COR-L47 (cell line): Measurements from ENCODE around the gene SLC22A6.

Experiments
- DNase-seq: peaks from one replicate; lab custom pipeline; 2025; lab: John Stamatoyannopoulos, UW

The SLC22A6 gene, protein sequence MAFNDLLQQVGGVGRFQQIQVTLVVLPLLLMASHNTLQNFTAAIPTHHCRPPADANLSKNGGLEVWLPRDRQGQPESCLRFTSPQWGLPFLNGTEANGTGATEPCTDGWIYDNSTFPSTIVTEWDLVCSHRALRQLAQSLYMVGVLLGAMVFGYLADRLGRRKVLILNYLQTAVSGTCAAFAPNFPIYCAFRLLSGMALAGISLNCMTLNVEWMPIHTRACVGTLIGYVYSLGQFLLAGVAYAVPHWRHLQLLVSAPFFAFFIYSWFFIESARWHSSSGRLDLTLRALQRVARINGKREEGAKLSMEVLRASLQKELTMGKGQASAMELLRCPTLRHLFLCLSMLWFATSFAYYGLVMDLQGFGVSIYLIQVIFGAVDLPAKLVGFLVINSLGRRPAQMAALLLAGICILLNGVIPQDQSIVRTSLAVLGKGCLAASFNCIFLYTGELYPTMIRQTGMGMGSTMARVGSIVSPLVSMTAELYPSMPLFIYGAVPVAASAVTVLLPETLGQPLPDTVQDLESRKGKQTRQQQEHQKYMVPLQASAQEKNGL

DNA sequence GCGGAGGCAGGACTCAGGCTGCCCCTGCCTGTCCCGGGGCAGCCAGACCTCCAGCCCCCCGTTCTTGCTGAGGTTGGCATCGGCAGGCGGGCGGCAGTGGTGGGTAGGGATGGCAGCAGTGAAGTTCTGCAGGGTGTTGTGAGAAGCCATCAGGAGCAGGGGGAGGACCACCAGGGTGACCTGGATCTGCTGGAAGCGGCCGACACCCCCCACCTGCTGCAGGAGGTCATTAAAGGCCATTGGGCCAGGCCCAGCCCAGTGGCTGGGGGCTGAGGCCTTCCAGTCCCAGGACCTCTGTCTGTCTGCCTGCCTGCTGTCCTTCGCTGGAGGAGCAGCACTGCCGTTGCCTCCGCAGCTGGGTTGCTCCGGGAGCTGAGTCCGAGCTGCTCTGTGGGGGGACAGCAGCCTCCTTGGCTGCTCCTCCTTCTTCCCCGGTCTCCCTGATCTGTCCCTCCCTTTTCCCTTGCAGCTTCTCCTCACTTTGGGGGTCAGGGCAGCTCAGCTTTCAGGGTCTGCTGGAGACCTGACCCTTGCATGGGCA lies at the start of gene SLC22A6:
Gene SLC22A6 (minus strand): TSS at position 517 of the 541 bp plus-strand sequence. CDS start 277 bp downstream, at position 240.
- DNase-seq: no peak

DNA sequence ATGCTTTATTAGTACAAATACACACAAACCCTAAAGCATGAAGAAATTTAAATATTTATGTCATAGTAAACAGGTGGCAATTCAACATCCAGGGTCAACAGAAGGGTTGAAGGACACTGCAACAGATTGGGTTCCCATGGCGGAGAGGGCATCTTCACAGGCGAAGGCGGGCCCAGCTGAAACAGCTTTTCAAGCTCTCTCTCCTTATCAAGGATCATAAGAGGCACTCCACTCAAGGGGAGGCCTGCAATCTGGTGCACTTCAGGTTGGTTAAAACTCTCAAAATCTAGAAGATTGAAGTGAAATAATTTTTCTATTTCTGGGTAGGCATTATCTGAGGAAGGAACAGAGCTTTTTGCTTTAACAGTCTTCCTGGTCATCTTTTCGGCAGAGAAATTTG lies 47.7 kb upstream of the SLC22A6 start:
- DNase-seq: no peak

DNA sequence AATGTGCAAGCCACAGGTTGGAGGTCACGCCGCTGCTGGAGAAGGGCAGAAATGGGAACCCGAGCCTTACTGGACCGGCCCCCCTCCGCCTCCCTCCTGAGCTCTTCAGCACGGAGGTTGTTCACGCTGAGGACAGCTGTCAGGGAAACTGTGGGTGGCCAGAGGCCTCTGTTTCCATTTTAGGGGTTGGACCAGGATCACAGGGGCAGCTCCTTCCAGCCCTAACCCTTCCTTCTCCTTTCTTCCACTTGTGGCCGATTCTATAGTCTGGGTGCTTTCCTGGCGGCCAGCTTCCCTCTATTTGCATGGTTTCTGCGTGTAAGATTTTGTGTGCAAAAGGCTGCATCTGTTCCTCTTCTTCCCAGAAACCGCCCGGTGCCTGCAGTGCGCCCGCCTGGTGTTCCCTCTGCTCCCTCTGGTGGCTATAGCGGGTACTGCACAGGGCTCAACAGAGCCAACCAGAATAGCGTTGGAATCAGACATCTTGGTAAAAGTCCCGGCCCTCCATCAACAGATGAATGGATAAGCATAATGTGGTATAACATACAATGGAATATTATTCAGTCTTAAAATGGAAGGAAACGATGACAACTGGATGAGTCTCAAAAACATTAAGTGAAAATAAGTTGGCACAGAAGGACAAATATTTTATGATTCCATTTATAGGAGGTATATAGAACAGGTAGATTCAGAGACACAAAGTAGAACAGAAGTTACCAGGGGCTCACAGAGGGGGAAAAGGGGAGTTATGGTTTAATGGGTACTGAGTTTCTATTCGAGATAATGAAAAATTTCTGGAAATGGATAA lies 39.3 kb upstream of the SLC22A6 start:
- DNase-seq: peak; percentile 63

DNA sequence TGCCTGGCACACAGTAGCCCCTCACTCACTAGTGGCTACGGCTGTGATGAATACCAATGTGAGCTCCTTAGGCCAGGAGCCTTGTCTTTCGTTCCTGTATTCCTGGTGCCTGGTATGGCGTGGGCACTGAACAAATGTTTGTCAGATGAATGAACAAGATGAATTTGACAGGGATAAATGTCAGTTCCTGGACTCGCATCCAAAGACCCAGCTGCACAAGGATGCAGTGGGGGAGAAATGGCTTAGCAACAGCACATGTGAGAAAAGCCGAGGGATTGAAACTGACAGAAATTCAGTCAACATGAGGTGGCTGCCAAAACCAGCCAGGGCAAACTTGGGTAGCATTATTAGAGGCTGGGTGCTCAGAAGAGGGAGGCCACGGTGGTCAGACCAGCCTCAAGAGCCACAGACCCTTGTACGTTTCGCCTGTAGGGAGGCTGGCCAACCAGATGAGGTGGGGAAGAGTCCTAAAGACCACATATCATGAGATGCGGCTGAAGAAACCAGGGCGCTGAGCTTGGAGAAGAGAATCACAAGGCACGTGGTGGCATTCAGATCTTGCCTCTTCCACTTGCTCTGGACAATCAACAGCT lies 38.6 kb upstream of the SLC22A6 start:
- DNase-seq: no peak

DNA sequence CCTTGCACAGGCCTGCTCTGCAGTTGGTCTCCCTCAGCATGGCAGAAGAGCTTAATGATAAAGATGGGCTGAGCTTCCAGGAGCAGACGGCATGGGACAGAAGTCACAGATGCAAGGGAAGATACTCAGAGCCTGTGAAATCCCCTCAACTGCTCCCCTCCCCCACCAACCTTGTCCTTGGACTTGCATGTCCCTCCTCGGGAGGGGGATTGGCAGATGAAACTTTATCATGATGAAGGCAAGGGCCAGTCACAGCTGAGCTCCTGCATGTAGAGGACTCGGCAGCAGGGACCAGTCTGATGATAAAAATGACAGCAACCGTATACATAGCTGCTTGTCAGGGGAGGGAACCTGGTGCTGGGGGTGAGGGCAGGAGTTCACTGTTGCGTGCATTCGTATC lies 37.7 kb upstream of the SLC22A6 start:
- DNase-seq: no peak

DNA sequence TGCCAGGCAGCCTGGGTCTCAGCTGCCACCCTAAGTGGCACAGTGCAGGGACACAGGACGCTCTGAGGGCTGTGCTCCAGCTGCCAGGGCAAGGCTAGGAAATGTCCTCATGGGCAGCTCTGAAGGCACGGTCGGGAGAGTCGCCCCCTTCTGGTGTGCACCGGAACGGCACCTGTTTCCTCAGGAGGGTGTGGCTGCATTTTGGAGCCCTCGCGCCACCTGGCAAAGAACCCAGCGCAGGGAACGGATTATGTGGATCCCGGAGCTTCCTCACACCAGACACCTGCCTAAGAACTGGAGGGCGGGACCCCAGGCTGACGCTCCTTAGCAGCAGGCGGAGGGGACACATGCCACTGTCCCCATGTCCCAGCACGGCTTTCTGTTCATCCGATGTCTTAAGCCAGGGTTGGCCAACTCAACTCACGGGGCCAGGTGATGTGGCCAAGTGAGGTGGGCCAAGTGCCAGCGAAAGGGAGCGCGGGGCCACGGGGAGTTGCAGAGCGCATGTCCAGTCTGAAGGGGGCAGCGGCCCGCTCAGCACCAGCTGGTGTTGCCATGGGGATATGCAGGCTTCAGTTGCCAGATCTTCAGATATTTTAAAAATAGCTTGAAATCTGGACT lies 36.0 kb upstream of the SLC22A6 start:
- DNase-seq: no peak

DNA sequence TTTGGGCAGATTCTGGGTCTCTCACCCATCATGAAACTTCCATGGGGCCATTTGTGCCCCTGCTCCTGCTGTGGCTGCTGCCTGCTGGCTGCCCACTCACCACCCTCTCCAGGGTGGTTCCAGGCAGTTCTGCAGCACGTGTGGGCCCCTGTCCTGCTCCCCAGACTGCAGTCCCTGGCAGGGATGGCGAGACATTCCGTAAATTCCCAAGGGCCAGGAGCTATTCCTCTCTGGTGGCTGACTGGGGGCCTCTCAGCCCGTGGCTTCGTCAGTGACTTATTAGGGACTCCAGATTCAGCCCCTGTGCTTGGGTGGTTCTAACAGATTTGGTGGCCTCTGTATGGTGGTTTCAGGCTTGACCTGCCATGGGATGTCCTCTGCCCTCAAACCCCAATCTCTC lies 34.7 kb upstream of the SLC22A6 start:
- DNase-seq: no peak

DNA sequence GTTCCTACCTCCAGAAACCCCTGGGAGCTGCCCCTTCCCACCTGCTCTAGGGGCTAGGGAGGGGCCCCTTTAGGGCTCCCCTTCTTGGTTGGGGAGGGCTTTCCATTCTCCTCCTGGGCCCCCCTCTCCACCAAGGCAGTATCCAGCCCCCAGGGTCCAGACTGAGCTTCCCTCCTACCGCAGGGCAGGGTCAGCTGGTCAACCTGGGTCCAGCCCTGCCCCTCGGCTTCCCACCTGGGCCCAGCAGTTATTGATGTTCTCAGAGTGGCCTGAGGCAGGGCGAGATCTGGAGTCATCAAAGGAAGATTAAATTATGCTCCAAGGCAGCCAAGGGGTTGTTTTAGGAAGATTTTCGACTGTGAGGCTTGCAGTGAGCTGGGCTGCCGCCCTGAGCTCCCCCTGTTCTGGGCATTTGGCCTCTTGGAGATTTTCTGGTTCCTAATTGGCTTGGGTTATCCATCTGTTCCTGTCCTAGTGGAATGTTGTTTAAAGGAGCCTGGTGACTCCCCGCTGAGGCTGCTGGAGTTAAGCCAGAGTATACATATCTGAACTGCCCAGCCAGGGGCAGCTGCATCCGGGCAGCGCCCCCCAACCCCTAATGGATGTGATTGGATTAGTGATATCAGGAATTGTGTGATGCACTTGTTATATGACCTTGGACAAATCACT lies 32.7 kb upstream of the SLC22A6 start:
- peak; percentile 75 for DNase-seq

DNA sequence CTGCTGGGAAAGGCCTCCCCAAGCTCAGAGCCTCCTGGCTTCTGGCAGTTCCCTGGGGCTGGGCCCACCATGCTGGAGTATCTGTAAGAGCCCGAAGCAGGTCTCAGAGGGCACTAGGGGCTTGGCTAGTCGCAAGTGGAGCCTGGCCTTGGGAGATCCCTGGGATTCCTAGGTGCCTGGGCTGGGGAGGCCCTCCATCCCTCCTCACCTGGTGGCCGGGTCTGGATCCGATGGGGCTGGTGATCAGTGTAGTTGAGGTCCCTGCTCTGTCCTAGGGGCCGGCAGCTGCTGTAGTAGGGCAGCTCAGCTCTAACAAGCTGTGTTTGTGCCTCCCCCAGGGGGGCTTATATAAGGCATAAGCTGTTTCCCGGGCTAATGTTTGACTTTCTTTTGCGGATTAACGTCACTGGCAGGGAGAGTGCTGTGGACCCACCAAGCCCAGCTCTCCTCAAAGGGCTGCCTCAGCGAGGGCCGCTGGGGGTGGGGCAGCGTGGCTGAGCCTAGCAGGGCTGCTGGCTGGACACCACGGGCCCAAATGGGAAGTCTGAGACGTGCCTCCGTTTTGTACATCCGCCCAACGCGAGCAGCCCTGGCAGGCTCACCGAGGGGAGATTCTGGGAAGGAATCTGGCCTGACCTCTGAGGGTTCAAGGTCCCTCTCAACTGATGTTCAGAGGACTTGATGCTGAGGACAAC lies 30.9 kb upstream of the SLC22A6 start, which contains the start of gene SLC22A8:
Gene SLC22A8 (minus strand): TSS at position 321 of the 695 bp plus-strand sequence. CDS start 883 bp downstream, outside the sequence.
- DNase-seq: no peak

DNA sequence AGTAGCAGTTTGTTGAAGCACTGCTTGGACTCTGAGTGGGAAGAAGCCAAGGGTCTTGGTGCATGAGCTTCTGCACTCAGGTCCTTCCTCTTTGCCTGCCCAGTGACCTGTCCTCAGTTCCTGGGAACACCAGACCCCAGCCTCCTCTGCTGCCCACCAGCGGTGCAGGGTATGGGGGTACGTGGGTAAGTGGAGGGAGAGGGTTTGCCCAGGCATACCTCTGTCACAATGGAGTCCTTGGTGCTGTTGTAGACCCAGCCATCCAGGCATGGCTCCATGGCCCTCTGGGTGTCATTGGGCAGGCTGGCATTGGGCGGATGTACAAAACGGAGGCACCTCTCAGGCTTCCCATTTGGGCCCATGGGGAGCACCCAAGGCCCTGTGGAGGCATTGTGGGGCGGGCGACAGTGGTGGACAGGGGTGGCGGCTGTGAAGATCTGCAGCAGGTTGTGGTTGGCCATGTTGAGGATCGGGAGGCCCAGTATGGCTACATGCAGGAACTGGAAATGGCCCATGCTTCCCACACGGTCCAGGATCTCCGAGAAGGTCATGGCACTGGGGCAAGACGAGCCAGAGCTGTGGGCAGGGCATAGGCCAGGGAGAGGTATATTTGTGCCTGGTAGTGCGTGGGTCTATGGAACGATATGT lies 29.8 kb upstream of the SLC22A6 start:
- DNase-seq: no peak

DNA sequence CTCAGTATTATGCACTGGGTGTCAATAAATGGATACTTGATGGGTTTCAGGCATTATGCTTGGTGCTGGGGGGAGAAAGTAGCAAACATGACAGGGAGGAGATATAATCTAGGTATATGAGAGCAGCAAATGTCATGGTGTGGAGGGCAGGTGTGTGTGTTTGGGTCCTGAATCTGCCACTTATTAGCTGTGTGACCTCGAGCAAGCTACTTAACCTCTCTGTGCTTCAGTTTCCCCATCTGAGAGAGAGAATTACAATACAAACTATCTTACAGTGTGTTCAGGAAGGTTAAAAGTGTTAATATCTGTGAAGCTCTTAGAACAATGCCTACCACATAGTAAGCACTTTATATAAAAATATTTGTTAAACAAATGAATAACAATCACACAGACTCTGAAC lies 28.1 kb upstream of the SLC22A6 start:
- DNase-seq: no peak

DNA sequence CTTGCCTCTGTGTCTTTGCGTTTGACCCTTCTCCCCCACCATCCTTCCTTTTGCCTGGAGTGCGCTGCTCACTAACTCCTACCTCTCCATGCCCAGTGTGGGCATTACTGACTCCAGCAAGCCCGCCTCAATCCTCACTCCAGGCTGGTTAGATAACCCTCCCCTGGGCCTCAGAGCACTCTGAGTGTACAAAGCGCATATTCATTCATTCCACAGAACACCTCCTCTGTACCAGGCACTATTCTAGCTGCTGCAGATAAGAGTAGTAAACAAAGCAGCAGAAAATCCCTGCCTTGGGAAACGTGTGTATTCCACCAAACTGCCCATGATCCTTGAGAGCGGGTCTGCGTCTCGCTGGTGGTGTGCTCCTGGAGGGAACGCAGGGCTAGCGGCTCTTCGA lies 27.7 kb upstream of the SLC22A6 start:
- DNase-seq: no peak

DNA sequence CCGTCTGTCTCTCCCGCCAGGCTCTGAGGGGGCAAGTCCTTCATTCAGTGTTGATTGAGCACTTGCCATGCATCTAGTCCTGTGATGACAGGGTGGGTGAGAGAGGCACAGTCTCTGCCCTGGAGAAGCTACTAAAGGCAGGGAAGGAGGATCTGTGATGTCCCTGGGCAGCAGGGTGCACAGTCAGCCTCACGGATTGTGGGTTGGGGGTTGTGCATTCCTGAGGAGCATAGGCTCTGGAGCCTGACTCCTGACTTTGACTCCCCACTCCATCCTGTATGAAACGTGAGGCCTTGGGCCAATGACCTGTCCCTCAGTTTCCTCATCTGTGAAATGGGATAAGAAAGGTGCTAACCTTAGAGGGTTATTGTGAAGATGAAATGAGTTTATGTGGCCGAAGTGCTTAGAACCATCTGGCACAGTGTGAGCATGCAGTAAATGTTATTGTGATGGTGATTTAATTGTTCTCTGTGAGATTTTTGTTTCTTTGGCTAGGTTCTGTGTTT lies 26.2 kb upstream of the SLC22A6 start:
- no peak for DNase-seq

DNA sequence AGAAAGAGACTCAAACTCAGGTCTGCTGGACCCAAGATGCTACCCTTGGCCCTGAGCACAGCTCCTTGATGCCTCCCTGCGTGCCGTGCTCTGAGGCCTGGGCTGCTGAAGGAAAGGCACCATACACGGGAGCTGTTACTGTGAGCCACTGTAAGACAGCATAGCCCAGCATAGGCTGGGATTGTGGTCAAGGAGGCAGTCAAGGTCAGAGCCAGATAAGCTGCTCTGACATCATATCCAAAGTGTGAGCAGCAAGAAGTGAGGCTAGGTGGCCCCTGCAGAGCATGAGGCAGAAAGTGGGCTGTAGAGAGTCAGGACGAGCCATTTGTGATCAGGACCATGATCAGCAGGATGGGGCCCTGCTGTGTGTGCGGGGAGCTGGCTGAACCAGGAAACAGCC lies 23.2 kb upstream of the SLC22A6 start:
- no peak for DNase-seq

DNA sequence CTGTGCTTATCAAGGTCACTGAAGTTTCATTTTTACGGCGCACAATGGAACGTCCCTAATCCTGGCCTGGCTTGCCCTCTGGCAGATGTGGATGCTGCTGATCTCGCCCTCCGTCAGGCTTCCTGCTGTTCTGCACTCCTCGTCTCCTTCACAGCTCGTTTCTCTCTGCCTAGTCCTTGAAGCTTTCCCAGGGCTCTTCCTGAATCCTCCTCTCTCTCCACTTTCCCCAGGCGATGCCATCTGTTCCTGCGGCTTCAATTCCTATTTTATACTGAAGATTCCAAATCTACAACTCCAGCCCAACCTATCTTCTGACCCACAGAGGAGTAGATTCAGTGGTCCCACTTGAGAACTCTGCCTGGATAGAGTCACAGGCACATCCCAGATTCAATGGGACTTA lies 16.7 kb upstream of the SLC22A6 start:
- DNase-seq: no peak

DNA sequence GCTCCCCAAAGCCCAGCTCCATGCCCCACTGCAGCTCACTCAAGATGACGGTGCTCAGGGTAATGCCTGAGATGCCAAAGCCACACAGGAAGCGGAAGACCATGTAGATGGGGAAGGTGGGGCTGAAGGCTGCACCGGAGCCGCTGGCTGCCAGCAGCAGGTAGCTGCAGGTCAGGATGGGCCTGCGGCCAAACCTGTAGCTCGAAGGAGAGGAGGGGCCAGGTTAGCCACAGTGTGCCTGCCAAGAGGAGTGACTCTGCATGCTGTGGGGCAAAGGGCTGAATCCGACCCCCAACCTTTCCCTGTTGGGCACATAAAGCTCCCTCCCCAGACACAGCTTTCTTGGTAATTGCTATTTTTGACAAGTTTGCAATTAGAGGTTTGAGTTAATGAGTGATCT lies 14.9 kb upstream of the SLC22A6 start:
- DNase-seq: no peak

DNA sequence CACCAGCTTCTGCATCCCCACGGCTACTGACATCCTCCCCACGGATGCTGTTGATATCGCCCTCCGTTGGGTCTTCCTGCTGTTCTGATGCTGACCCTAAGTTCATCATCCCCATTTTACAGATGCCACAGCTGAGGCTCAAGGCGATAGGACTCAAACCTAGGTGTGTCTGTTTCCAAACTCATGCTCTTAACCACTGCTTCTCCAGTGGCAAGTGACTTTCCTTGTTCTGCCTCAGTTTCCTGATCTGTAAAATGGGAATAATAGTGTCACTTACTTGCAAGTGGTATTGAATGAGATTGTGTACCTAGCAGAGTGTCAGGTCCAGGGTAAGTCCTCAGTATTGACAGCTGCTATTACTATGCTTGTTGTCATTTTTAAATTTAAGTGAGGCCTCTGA lies 14.4 kb upstream of the SLC22A6 start:
- DNase-seq: no peak

DNA sequence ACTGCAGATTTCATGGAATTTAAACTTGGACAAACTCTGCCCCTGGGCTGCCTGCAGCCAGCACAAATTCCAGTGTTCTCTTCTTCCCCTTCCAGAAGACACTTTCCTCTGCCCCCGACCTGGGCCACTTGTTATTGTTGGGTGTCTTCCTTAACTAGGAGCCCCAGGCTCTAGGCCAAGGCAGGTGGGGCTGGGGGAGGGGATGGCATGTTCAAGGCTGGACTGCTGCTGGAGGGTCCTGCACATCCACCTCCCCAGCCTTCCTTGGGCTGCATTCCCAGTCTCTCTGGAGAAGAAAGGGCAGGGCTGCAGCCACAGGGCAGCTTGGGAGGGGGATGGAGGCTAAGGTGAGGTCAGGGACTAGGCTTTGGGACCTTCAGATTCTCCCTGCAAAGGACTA lies 11.5 kb upstream of the SLC22A6 start:
- no peak for DNase-seq

DNA sequence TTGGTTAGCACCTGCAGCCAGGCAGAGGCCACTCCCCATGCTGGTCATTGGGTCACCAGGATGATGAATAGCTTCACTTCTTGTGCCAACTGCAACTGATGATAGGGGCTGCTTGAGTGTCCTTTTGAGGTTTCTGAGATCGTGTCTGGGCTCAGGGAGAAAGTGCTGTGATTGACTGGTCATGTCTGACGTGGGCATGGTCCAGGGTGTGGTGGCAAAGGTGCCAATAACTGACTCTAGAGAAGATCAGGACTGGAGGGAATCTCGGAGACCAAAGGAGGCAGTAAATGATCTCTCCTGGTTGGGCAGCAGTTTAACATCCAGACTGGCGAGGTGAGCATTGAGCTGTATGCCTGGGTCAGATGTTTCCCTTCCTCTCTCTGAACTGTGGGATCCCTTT lies 10.0 kb upstream of the SLC22A6 start:
- no peak for DNase-seq

DNA sequence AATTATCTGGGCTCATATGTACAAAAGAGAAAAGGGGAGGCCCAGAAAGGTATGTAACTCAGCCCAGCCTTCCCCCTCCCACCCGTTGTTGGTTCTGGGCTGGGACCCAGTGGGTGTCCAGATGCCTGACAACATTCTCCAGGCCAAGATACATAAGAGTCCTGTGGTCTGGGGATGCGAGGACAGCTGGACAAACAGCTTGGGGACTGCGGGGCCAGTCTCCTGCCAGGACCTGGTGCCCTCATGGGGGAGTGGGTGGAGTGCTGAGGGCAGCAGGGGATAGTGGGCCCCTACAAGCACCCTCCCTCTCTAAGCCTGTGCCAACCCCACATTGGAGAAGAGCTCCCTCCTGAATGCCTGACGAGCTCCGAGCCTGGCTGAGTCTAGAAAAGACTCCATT lies 3.5 kb upstream of the SLC22A6 start:
- no peak for DNase-seq
